ENCODE data around the gene ABCF3.

The ABCF3 gene

DNA sequence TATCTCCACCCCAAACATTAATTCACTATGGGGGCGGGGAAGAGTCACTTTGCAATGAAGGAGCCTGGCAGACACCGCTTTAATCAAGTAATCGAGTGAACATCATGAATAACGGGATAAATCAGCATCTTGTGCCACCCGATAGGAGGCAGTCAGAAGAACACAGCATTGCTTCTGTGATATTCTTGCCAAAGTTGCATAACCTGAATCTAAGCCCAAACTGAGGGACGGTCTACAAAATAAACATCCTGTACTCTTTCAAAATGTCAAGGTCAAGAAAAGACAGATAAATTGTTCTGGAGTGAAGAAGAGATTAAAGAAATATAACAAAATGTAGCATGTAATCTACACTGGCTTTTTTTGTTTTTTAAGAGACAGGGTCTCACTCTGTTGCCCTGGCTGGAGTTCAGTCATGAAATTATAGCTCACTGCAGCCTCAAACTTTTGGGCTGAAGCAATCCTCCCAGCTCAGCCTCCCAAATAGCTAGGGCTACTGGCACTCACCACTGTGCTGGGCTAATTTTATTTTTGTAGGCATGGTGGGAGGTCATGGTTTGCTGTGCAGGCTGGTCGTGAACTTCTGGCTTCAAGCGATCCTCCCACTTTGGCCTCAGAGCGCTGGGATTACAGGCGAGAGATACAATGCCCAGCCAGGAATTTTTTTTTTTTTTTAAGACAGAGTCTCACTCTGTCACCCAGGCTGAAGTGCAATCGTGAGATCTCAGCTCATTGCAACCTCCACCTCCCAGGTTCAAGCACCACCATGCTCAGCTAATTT lies 23.3 kb downstream of the ABCF3 start:
- Histone ChIP-seq H3K36me3 (ENCODE audit: control insufficient read depth in 2 of 2, insufficient read depth in 2 of 2, low read length in 2 of 2) (no peaks in the 10 kb centered on the region), H3K9ac (ENCODE audit: low read length in 2 of 2) (no peak overlapping the region), H3K27me3 (ENCODE audit: control insufficient read depth in 1 of 2, insufficient read depth in 2 of 2, low read length in 2 of 2) (peaks cover 0 to 4% of the 10 kb centered on the region in 2 donors), H3K9me3 (ENCODE audit: control insufficient read depth in 2 of 2, low read length in 2 of 2) (no peaks in the 10 kb centered on the region), H3K27ac (ENCODE audit: low read length) (no peak overlapping the region), H3K4me1 (ENCODE audit: control insufficient read depth, insufficient read depth, low read length) (no peaks in the 10 kb centered on the region), H3K4me3 (ENCODE audit: low read length in 2 of 2) (no peak overlapping the region)

DNA sequence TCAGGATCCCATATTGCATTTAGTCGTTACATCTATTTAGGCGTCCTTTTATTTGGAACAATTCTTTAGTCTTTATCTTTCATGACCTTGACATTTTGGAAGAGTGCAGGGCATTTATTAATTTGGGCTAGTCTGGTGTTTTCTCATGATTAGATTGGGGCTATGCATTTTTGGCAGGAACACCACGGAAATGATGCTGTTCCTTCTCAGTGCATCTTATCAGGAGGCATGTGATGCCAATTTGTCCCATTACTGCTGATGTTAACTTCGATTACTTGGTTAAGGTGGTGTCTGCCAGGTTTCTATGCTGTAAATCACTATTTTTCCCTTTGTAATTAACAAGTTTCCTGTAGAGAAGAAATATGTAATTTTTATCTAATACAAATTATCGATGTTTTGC lies 25.3 kb downstream of the ABCF3 start:
- Histone ChIP-seq H3K9me3 (ENCODE audit: control insufficient read depth in 2 of 2, low read length in 2 of 2) (no peaks in the 10 kb centered on the region), H3K27ac (ENCODE audit: low read length) (no peak overlapping the region), H3K36me3 (ENCODE audit: control insufficient read depth in 2 of 2, insufficient read depth in 2 of 2, low read length in 2 of 2) (no peaks in the 10 kb centered on the region), H3K4me3 (ENCODE audit: low read length in 2 of 2) (no peak overlapping the region), H3K9ac (ENCODE audit: low read length in 2 of 2) (no peak overlapping the region), H3K27me3 (ENCODE audit: control insufficient read depth in 1 of 2, insufficient read depth in 2 of 2, low read length in 2 of 2) (peaks cover 0 to 4% of the 10 kb centered on the region in 2 donors), H3K4me1 (ENCODE audit: control insufficient read depth, insufficient read depth, low read length) (no peaks in the 10 kb centered on the region)

DNA sequence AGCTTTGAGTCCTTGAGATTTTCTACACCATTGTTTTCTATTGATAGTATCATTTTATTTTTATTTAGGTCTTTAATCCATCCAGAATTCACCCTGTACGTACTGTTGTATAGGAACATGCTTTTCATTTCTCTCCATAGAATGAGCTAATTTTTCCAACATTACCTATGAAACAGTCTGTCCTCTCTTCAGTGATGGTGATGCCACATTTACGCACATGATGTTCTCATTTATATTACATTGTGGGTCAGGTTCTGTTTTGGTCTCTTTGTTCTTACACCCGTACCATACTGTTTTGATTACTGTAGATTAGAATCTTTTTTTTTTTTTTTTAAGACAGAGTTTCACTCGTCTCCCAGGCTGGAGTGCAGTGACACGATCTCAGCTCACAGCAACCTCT lies 25.7 kb downstream of the ABCF3 start:
- no peak overlapping the region for H3K9ac ChIP-seq (ENCODE audit: low read length in 2 of 2)
- H3K9me3 ChIP-seq (ENCODE audit: control insufficient read depth in 2 of 2, low read length in 2 of 2), result no peaks in the 10 kb centered on the region
- peaks cover 0 to 2% of the 10 kb centered on the region in 2 donors for H3K27me3 ChIP-seq (ENCODE audit: control insufficient read depth in 1 of 2, insufficient read depth in 2 of 2, low read length in 2 of 2)
- H3K4me3 ChIP-seq (ENCODE audit: low read length in 2 of 2), result no peak overlapping the region
- no peaks in the 10 kb centered on the region for H3K36me3 ChIP-seq (ENCODE audit: control insufficient read depth in 2 of 2, insufficient read depth in 2 of 2, low read length in 2 of 2)
- no peak overlapping the region for H3K27ac ChIP-seq (ENCODE audit: low read length)
- H3K4me1 ChIP-seq (ENCODE audit: control insufficient read depth, insufficient read depth, low read length), result no peaks in the 10 kb centered on the region

DNA sequence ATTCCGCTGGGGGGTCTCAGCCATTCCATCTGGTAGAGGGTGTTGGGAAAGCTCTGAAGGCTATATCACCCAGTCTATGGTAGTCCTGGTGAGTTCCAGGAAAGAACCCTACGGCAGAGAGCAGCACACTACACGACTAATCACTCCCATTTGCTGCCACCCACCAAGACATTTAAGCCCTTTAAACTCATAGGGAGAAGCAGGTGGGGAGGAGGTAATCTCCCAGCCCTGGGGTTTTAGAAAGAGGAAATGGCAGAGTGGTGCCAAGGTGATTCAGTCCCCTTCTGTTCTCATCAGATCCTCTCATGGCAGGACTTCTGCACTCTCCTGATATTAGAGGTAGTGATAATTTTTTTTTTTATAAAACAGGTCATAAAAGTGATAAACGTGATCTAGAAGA lies 32.8 kb downstream of the ABCF3 start:
- H3K9me3 ChIP-seq (ENCODE audit: control insufficient read depth in 2 of 2, low read length in 2 of 2), result no peaks in the 10 kb centered on the region
- H3K27ac ChIP-seq (ENCODE audit: low read length), result no peak overlapping the region
- H3K4me1 ChIP-seq (ENCODE audit: control insufficient read depth, insufficient read depth, low read length), result no peaks in the 10 kb centered on the region
- no peak overlapping the region for H3K4me3 ChIP-seq (ENCODE audit: low read length in 2 of 2)
- no peaks in the 10 kb centered on the region for H3K36me3 ChIP-seq (ENCODE audit: control insufficient read depth in 2 of 2, insufficient read depth in 2 of 2, low read length in 2 of 2)
- H3K9ac ChIP-seq (ENCODE audit: low read length in 2 of 2), result no peak overlapping the region
- peaks cover 2 to 4% of the 10 kb centered on the region in 2 donors for H3K27me3 ChIP-seq (ENCODE audit: control insufficient read depth in 1 of 2, insufficient read depth in 2 of 2, low read length in 2 of 2)

DNA sequence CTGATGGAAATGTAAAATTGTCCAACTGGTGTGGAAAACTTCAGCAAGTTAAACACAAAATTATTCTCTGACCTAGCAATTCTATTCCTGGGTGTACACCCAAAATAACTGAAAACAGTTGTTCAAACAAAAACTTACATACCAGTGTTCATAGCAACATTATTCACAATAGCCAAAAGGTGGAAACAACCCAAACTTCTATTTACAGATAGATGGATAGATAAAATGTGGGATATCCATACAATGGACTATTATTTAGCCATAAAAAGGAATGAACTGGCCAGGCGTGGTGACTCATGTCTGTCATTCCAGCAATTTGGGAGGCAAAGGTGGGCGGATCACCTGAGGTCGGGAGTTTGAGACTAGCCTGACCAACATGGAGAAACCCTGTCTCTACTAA lies 36.5 kb downstream of the ABCF3 start:
- Histone ChIP-seq H3K36me3 (ENCODE audit: control insufficient read depth in 2 of 2, insufficient read depth in 2 of 2, low read length in 2 of 2) (no peaks in the 10 kb centered on the region), H3K27ac (ENCODE audit: low read length) (no peak overlapping the region), H3K4me1 (ENCODE audit: control insufficient read depth, insufficient read depth, low read length) (no peaks in the 10 kb centered on the region), H3K9ac (ENCODE audit: low read length in 2 of 2) (no peak overlapping the region), H3K9me3 (ENCODE audit: control insufficient read depth in 2 of 2, low read length in 2 of 2) (no peaks in the 10 kb centered on the region), H3K4me3 (ENCODE audit: low read length in 2 of 2) (no peak overlapping the region), H3K27me3 (ENCODE audit: control insufficient read depth in 1 of 2, insufficient read depth in 2 of 2, low read length in 2 of 2) (peaks cover 15% of the 10 kb centered on the region in 2 donors)

DNA sequence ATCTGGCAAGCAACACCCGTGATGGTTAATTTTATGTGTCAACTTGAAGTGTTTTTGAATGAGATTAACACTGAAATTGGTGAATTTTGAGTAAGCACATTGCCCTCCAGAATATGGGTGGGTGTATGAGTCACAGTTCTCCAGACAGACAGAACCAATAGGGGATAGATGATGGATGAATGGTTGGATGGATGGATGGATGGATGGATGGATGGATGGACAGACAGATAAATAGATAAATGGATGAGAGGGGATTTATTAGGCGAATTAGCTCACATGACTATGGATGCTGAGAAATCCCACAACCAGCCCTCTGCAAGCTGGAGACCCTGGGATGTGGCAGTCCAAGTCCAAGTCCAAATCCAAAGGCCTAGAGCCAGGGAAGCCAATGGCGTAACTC lies 37.9 kb downstream of the ABCF3 start:
- H3K4me1 ChIP-seq (ENCODE audit: control insufficient read depth, insufficient read depth, low read length), result peaks cover 5% of the 10 kb centered on the region
- no peak overlapping the region for H3K9ac ChIP-seq (ENCODE audit: low read length in 2 of 2)
- no peaks in the 10 kb centered on the region for H3K9me3 ChIP-seq (ENCODE audit: control insufficient read depth in 2 of 2, low read length in 2 of 2)
- H3K4me3 ChIP-seq (ENCODE audit: low read length in 2 of 2), result no peak overlapping the region
- H3K27ac ChIP-seq (ENCODE audit: low read length), result no peak overlapping the region
- H3K36me3 ChIP-seq (ENCODE audit: control insufficient read depth in 2 of 2, insufficient read depth in 2 of 2, low read length in 2 of 2), result no peaks in the 10 kb centered on the region
- H3K27me3 ChIP-seq (ENCODE audit: control insufficient read depth in 1 of 2, insufficient read depth in 2 of 2, low read length in 2 of 2), result peaks cover 26 to 29% of the 10 kb centered on the region in 2 donors

DNA sequence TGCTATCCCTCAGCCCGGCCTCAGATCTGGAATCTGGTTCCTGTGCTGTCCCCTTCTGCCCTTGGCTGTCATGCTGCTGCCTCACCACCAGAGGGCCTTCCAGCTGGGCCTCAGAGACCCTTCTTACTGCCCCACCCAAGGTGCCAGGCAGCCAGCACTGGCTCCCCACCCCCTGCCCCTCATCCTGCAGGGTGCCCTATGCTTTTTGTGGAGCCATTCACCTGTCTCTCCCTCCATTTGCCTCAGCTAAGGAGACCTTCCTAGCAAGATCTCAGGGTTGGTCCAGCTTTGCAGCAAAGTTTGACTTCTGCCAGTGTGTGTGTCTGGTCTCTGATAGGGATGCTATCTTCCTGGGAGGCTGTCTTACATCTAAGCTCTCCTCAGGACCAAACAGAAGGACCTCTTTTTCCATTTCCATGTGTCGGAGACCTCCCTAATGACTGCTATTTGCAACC lies 41.5 kb downstream of the ABCF3 start:
- no peak overlapping the region for H3K4me3 ChIP-seq (ENCODE audit: low read length in 2 of 2)

DNA sequence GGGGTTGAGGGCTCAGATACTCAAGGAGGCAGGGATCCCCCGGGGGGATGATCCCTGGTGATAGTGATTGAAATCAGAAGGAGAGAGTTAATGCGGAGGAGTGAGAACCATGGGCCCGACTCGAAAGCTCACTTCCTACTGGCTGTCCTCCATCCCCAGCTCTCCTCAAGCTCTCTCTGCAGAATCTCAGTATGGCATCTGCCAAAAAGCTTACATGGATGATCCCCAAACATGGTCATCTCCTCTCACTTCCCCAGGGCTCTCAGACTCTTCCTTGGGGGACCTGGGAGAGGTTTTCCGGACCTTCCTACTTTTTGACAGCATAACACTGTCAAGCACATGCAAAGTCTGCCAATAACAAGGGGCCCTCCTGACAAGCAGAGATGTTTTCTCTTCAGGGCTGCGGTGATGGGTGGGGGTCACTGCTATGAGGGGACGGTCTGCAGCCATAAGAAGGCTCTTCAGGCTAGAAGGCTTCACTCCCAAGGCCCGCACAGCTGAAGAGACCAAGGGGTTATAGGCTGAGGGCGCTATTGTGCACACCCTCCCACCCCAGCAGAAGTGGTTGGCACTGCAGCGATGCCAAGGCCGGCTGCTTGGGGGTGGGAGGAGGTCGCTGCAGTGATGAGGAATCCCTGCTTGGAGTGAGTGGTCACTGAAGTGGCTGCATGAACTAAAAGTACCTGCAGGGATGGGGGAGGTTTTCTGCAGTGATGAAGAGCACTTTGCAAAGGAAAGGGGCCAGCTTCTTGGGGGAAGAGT lies 42.6 kb downstream of the ABCF3 start:
- no peaks in the 10 kb centered on the region for H3K9me3 ChIP-seq (ENCODE audit: control insufficient read depth in 2 of 2, low read length in 2 of 2)
- H3K4me3 ChIP-seq (ENCODE audit: low read length in 2 of 2), result peak overlapping the region; percentile 59 to 74
- H3K4me1 ChIP-seq (ENCODE audit: control insufficient read depth, insufficient read depth, low read length), result peaks cover 25% of the 10 kb centered on the region
- H3K27ac ChIP-seq (ENCODE audit: low read length), result no peak overlapping the region
- H3K9ac ChIP-seq (ENCODE audit: low read length in 2 of 2), result no peak overlapping the region
- H3K27me3 ChIP-seq (ENCODE audit: control insufficient read depth in 1 of 2, insufficient read depth in 2 of 2, low read length in 2 of 2), result peaks cover 40 to 57% of the 10 kb centered on the region in 2 donors
- H3K36me3 ChIP-seq (ENCODE audit: control insufficient read depth in 2 of 2, insufficient read depth in 2 of 2, low read length in 2 of 2), result no peaks in the 10 kb centered on the region

More for the DNA sequence above, 41.5 kb downstream of the ABCF3 start:
- H3K9me3 ChIP-seq (ENCODE audit: control insufficient read depth in 2 of 2, low read length in 2 of 2), result no peaks in the 10 kb centered on the region
- H3K4me1 ChIP-seq (ENCODE audit: control insufficient read depth, insufficient read depth, low read length), result peaks cover 25% of the 10 kb centered on the region
- H3K27ac ChIP-seq (ENCODE audit: low read length), result no peak overlapping the region
- H3K36me3 ChIP-seq (ENCODE audit: control insufficient read depth in 2 of 2, insufficient read depth in 2 of 2, low read length in 2 of 2), result no peaks in the 10 kb centered on the region
- H3K27me3 ChIP-seq (ENCODE audit: control insufficient read depth in 1 of 2, insufficient read depth in 2 of 2, low read length in 2 of 2), result peaks cover 40 to 59% of the 10 kb centered on the region in 2 donors
- no peak overlapping the region for H3K9ac ChIP-seq (ENCODE audit: low read length in 2 of 2)

DNA sequence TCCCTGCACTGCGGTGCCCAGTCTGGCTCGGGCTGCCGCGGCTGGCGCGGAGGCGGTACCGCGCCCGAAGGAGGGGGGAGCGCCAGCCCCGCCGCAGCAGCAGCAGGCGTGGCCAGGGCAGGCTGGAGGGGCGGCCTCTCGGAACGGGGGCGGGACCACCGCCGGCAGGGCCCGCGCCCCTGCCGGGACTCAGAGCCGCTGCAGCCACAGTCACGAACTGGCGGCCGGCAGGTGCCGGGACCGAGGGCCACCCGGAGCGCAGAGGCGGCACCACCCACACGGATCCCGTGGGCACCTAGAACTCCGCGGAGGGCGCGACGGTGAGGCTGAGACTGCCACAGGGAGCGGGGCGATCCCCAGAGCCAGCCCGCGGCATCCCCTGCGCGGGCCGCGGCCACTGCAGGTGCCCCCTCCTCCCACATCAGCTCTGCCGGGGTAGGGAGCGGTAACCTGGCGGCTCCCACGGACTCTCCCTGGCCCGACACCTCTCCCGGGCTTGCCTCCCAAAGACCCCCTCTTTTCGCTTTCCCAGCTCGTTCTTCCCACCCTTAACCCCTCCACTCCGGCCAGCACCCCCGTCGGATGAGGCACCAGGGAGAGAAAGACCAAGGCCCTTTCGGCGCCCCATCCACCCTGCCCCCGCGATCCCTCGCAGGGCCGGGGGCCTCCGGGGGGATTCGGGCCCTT lies 43.5 kb downstream of the ABCF3 start, which contains the start of gene VWA5B2:
Gene VWA5B2 (plus strand): TSS at position 192 of the 687 bp plus-strand sequence. CDS start 944 bp downstream, outside the sequence.
- H3K27ac ChIP-seq (ENCODE audit: low read length), result no peak within 1 kb of the TSS
- H3K4me3 ChIP-seq (ENCODE audit: low read length in 2 of 2), result peak within 1 kb of the TSS; percentile 59 to 74
- no peaks in the 10 kb centered on the region for H3K36me3 ChIP-seq (ENCODE audit: control insufficient read depth in 2 of 2, insufficient read depth in 2 of 2, low read length in 2 of 2)
- no peak within 1 kb of the TSS for H3K9ac ChIP-seq (ENCODE audit: low read length in 2 of 2)
- H3K4me1 ChIP-seq (ENCODE audit: control insufficient read depth, insufficient read depth, low read length), result peaks cover 25% of the 10 kb centered on the region
- peaks cover 40 to 62% of the 10 kb centered on the region in 2 donors for H3K27me3 ChIP-seq (ENCODE audit: control insufficient read depth in 1 of 2, insufficient read depth in 2 of 2, low read length in 2 of 2)
- H3K9me3 ChIP-seq (ENCODE audit: control insufficient read depth in 2 of 2, low read length in 2 of 2), result no peaks in the 10 kb centered on the region

DNA sequence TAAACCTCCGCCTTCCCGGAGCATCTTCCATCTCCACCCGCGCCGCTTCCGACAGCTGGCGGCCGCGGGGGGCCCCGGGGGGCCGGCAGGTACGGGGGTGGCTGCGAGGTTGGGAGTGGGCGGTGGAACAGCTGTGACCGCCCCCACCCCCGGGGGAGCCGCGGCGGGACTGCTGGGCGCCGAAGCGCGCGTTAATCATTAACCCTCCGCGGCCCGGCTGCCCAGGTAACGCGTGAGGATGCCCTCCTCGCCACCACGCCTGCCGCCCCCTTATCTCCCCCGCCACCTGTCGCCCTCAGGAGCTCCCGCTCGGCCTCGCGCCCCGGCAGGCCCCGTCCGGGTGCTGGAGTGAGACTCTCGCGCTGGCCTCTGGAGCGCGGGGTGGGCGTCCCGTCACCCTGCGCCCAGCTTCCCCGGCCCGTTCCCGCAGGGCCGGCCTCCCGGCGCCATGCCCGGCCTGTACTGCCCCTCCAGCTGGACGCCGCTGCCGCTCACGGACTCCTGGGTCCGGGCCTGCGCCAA lies 44.1 kb downstream of the ABCF3 start:
- H3K9ac ChIP-seq (ENCODE audit: low read length in 2 of 2), result no peak overlapping the region
- peaks cover 25% of the 10 kb centered on the region for H3K4me1 ChIP-seq (ENCODE audit: control insufficient read depth, insufficient read depth, low read length)
- no peaks in the 10 kb centered on the region for H3K9me3 ChIP-seq (ENCODE audit: control insufficient read depth in 2 of 2, low read length in 2 of 2)
- peaks cover 40 to 62% of the 10 kb centered on the region in 2 donors for H3K27me3 ChIP-seq (ENCODE audit: control insufficient read depth in 1 of 2, insufficient read depth in 2 of 2, low read length in 2 of 2)
- no peak overlapping the region for H3K27ac ChIP-seq (ENCODE audit: low read length)
- no peaks in the 10 kb centered on the region for H3K36me3 ChIP-seq (ENCODE audit: control insufficient read depth in 2 of 2, insufficient read depth in 2 of 2, low read length in 2 of 2)
- H3K4me3 ChIP-seq (ENCODE audit: low read length in 2 of 2), result peak overlapping the region; percentile 59 to 74

All from stomach smooth muscle (tissue), 2 donors.